Nephron (organoid): ENCODE measurements around the gene TMEM240.
A peak's percentile ranks its signal among the peaks of the same experiment; 100 is the strongest.

Experiments used
- H3K27ac Mint-ChIP-seq, 3 experiments: 2 replicates each; pipeline ENCODE4 v1.8.0; 2020; ENCODE audit warnings: mixed read lengths in 3 of 3, mild to moderate bottlenecking in 2 of 3, moderate library complexity in 1 of 3
- H3K27me3 Mint-ChIP-seq: 2 replicates; pipeline ENCODE4 v1.8.0; 2021; ENCODE audit warnings: low read depth, mild to moderate bottlenecking, moderate library complexity, mixed read lengths
- H3K36me3 Mint-ChIP-seq: 2 replicates; pipeline ENCODE4 v1.8.0; 2020; ENCODE audit warnings: low read depth, mixed read lengths
- H3K4me1 Mint-ChIP-seq: 2 replicates; pipeline ENCODE4 v1.8.0; 2020; ENCODE audit warnings: mixed read lengths
- H3K4me3 Mint-ChIP-seq, 3 experiments: 2 replicates each; pipeline ENCODE4 v1.8.0; 2020; ENCODE audit warnings: mild to moderate bottlenecking in 3 of 3, mixed read lengths in 3 of 3, moderate library complexity in 2 of 3
- H3K9me3 Mint-ChIP-seq: 2 replicates; pipeline ENCODE4 v1.8.0; 2020; ENCODE audit warnings: mixed read lengths
- CTCF ChIP-seq, 3 experiments: fragments of 200-600 bp; sonication (generic); IDR thresholded peaks; one replicate each; pipeline ENCODE4 v1.5.0; 2021; ENCODE audit warnings: antibody characterized with exemption in 3 of 3; ENCODE audit not compliant: unreplicated experiment in 3 of 3

TMEM240 gene

GRCh38 chr1:1553821-1554494, 13.5 kb upstream of the TMEM240 start:
- no peak for TF ChIP-seq CTCF (IDR thresholded peaks at IDR 0.05; ENCODE audit: unreplicated experiment in 3 of 3)
- H3K27me3 Mint-ChIP-seq: no peaks in the 10 kb centered on the region
- no peaks in the 10 kb centered on the region for H3K9me3 Mint-ChIP-seq
- H3K27ac Mint-ChIP-seq: no peak overlapping the region
- H3K4me3 Mint-ChIP-seq: no peak overlapping the region
- H3K36me3 Mint-ChIP-seq: peaks cover 4% of the 10 kb centered on the region
- peaks cover 4% of the 10 kb centered on the region for H3K4me1 Mint-ChIP-seq

- H3K36me3 Mint-ChIP-seq: no peaks in the 10 kb centered on the region
- H3K27me3 Mint-ChIP-seq: no peaks in the 10 kb centered on the region
- no peak overlapping the region for H3K27ac Mint-ChIP-seq
- no peak for TF ChIP-seq CTCF (IDR thresholded peaks at IDR 0.05; ENCODE audit: unreplicated experiment in 3 of 3)
- no peaks in the 10 kb centered on the region for H3K9me3 Mint-ChIP-seq
- no peaks in the 10 kb centered on the region for H3K4me1 Mint-ChIP-seq
- H3K4me3 Mint-ChIP-seq: no peak overlapping the region
Measured at GRCh38 chr1:1552263-1552639, 11.8 kb upstream of the TMEM240 start.

DNA sequence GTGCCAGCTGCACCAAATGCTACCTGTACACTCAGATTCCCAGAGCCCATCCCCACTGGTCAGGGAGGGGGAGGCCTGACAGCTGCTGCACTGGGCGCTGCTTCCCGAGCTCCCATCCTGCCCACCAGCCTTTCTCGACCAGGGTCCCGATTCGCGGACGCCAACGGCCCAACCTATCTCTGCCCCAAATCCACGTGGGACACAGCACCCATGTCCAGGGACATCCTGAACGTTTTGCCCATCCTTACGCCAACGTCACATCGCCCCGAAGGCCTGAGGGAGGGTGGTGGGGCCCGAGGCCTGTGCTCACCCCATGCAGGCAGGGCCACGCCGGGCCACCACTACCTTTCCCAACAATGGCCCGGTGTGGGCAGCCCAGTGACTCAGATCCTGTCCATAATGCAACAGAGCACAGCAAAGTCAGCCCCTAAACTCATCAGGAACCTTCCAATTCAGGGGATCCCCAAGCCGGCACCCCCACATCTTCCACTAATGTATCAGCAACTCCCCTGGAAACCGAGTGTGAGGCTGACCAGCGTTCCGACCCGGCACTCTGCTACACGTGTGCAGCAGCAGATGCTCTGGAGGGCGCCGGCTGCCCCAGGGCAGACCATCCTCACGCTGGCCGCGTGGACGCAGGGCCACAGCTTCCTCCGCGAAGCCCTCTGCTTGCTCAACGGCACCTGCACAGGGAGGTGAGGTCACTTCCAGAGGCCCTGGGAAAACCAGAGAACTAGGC, 11.3 kb upstream of the TMEM240 start:
- Mint-ChIP-seq H3K4me1 (no peaks in the 10 kb centered on the region), H3K27me3 (no peaks in the 10 kb centered on the region), H3K36me3 (no peaks in the 10 kb centered on the region), H3K4me3 (no peak overlapping the region), H3K27ac (no peak overlapping the region), H3K9me3 (no peaks in the 10 kb centered on the region)
- no peak for TF ChIP-seq CTCF (IDR thresholded peaks at IDR 0.05; ENCODE audit: unreplicated experiment in 3 of 3)

- Mint-ChIP-seq H3K4me3 (no peak overlapping the region), H3K27ac (peak overlapping the region in 2 of 3 experiments; percentile 15 to 51), H3K9me3 (no peaks in the 10 kb centered on the region), H3K4me1 (no peaks in the 10 kb centered on the region), H3K36me3 (no peaks in the 10 kb centered on the region), H3K27me3 (no peaks in the 10 kb centered on the region)
- TF ChIP-seq CTCF (IDR thresholded peaks at IDR 0.05; ENCODE audit: unreplicated experiment in 3 of 3): peak; percentile 27 to 39 (median 31)
Measured at GRCh38 chr1:1550591-1551432, 10.4 kb upstream of the TMEM240 start.

DNA sequence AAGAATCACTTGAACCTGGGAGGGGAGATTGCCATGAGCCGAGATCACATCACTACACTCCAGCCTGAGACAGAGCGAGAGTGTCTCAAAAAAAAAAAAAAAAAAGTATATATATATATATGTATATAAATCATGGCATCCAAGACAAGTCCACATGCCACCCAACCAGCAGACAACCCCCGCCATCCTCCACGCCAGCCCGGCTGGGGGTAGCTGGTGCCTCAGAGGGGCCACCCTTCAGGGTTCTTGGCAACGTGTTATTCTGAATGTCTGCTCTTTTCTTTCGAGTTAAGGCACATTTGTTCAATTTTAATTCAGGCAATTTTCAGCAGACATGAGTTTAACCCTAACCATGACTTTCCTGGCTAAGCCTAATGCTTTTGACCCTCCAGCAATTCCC, 9.7 kb upstream of the TMEM240 start:
- Mint-ChIP-seq H3K27ac (no peak overlapping the region), H3K4me3 (no peak overlapping the region), H3K36me3 (no peaks in the 10 kb centered on the region), H3K4me1 (no peaks in the 10 kb centered on the region), H3K9me3 (no peaks in the 10 kb centered on the region), H3K27me3 (no peaks in the 10 kb centered on the region)
- no peak for TF ChIP-seq CTCF (IDR thresholded peaks at IDR 0.05; ENCODE audit: unreplicated experiment in 3 of 3)
